VCaP (cell line): ENCODE data around the gene ZNF33A.
"Not testable (repeated sequence)": the region's sequence is repeated elsewhere in the genome, so short reads cannot be mapped to it uniquely, and the experiment has no call there.

Source experiments
- H3K27ac ChIP-seq: fragments of 450-650 bp; 2 replicates; pipeline ENCODE4 v1.5.1; 2017
- TF ChIP-seq, protein P1 (sequence below): fragments of 450-650 bp; conservative IDR thresholded peaks from 2 replicates; pipeline ENCODE4 v1.5.1; 2017; ENCODE audit warnings: mild to moderate bottlenecking, moderate library complexity

The ZNF33A gene

GRCh38 chr10:37992083-37992482 lies 18.4 kb upstream of the ZNF33A start:
- TF ChIP-seq, protein P1, sequence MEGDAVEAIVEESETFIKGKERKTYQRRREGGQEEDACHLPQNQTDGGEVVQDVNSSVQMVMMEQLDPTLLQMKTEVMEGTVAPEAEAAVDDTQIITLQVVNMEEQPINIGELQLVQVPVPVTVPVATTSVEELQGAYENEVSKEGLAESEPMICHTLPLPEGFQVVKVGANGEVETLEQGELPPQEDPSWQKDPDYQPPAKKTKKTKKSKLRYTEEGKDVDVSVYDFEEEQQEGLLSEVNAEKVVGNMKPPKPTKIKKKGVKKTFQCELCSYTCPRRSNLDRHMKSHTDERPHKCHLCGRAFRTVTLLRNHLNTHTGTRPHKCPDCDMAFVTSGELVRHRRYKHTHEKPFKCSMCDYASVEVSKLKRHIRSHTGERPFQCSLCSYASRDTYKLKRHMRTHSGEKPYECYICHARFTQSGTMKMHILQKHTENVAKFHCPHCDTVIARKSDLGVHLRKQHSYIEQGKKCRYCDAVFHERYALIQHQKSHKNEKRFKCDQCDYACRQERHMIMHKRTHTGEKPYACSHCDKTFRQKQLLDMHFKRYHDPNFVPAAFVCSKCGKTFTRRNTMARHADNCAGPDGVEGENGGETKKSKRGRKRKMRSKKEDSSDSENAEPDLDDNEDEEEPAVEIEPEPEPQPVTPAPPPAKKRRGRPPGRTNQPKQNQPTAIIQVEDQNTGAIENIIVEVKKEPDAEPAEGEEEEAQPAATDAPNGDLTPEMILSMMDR = no peak
- no peak overlapping the region for H3K27ac ChIP-seq

- H3K27ac ChIP-seq = not testable (repeated sequence)
Measured at GRCh38 chr10:37998920-37999319, 11.6 kb upstream of the ZNF33A start.

GRCh38 chr10:38000474-38000873 lies 10.0 kb upstream of the ZNF33A start:
- not testable (repeated sequence) for H3K27ac ChIP-seq

DNA sequence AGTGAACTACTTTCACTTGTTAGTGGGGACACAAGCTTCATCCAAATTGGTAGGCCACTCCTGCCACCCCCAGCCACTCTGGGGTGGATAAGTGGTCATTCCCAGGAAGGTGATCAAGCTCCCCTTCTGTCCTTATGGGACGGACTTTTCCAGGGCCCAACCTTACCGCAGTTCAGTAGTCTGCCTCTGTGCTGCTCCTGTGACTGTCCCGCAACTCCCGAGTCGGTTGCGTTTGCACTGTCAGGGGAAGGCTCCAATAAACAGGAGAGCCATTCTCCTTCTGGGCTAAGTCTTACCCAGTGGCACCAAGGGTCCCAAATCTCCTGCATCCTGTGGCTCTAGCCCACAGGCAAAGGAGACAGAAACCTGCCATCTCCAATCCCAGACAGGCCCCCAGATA lies 7.4 kb upstream of the ZNF33A start:
- TF ChIP-seq, protein P1 = no peak
- no peak overlapping the region for H3K27ac ChIP-seq

GRCh38 chr10:38003588-38003987 lies 6.9 kb upstream of the ZNF33A start:
- H3K27ac ChIP-seq = no peak overlapping the region
- TF ChIP-seq, protein P1 = no peak

- TF ChIP-seq, protein P1 = no peak
- no peak overlapping the region for H3K27ac ChIP-seq
Measured at GRCh38 chr10:38007551-38007950, 2.9 kb upstream of the ZNF33A start.

- TF ChIP-seq, protein P1 = no peak
- no peak overlapping the region for H3K27ac ChIP-seq
Measured at GRCh38 chr10:38007991-38008390, 2.5 kb upstream of the ZNF33A start.

- TF ChIP-seq, protein P1 = no peak
- H3K27ac ChIP-seq = no peak overlapping the region
Measured at GRCh38 chr10:38016354-38016753, 5.9 kb downstream of the ZNF33A start.

- H3K27ac ChIP-seq = not testable (repeated sequence)
Measured at GRCh38 chr10:38019124-38019523, 8.6 kb downstream of the ZNF33A start.

- TF ChIP-seq, protein P1 = no peak
- H3K27ac ChIP-seq = no peak overlapping the region
Measured at GRCh38 chr10:38025283-38025682, 14.8 kb downstream of the ZNF33A start.
